ENCODE measurements around the gene LASP1NB.
"Not testable (repeated sequence)": the region's sequence is repeated elsewhere in the genome, so short reads cannot be mapped to it uniquely, and the experiment has no call there.

Gene LASP1NB

DNA sequence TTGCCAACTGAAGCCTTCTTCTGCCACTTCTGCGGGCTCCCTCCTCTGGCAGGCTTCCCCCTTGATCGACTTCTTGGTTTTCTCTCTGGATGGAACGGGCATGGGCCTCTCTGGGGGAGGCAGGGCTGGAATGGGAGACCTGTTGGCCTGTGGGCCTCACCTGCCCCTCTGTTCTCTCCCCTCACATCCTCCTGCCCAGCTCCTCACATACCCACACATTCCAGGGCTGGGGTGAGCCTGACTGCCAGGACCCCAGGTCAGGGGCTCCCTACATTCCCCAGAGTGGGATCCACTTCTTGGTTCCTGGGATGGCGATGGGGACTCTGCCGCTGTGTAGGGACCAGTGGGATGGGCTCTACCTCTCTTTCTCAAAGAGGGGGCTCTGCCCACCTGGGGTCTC is 6.5 kb upstream of the LASP1NB start:
- DNase-seq = no peak

DNA sequence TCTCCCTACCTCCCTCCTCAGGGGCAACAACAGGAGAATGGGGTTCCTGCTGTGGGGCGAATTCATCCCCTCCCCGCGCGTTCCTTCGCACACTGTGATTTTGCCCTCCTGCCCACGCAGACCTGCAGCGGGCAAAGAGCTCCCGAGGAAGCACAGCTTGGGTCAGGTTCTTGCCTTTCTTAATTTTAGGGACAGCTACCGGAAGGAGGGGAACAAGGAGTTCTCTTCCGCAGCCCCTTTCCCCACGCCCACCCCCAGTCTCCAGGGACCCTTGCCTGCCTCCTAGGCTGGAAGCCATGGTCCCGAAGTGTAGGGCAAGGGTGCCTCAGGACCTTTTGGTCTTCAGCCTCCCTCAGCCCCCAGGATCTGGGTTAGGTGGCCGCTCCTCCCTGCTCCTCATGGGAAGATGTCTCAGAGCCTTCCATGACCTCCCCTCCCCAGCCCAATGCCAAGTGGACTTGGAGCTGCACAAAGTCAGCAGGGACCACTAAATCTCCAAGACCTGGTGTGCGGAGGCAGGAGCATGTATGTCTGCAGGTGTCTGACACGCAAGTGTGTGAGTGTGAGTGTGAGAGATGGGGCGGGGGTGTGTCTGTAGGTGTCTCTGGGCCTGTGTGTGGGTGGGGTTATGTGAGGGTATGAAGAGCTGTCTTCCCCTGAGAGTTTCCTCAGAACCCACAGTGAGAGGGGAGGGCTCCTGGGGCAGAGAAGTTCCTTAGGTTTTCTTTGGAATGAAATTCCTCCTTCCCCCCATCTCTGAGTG is 5.9 kb upstream of the LASP1NB start:
- no peak for DNase-seq

DNA sequence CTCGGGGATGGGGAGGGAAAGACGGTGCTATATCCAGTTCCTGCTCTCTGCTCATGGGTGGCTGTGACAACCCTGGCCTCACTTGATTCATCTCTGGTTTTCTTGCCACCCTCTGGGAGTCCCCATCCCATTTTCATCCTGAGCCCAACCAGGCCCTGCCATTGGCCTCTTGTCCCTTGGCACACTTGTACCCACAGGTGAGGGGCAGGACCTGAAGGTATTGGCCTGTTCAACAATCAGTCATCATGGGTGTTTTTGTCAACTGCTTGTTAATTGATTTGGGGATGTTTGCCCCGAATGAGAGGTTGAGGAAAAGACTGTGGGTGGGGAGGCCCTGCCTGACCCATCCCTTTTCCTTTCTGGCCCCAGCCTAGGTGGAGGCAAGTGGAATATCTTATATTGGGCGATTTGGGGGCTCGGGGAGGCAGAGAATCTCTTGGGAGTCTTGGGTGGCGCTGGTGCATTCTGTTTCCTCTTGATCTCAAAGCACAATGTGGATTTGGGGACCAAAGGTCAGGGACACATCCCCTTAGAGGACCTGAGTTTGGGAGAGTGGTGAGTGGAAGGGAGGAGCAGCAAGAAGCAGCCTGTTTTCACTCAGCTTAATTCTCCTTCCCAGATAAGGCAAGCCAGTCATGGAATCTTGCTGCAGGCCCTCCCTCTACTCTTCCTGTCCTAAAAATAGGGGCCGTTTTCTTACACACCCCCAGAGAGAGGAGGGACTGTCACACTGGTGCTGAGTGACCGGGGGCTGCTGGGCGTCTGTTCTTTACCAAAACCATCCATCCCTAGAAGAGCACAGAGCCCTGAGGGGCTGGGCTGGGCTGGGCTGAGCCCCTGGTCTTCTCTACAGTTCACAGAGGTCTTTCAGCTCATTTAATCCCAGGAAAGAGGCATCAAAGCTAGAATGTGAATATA is 4.8 kb upstream of the LASP1NB start:
- DNase-seq = no peak

DNA sequence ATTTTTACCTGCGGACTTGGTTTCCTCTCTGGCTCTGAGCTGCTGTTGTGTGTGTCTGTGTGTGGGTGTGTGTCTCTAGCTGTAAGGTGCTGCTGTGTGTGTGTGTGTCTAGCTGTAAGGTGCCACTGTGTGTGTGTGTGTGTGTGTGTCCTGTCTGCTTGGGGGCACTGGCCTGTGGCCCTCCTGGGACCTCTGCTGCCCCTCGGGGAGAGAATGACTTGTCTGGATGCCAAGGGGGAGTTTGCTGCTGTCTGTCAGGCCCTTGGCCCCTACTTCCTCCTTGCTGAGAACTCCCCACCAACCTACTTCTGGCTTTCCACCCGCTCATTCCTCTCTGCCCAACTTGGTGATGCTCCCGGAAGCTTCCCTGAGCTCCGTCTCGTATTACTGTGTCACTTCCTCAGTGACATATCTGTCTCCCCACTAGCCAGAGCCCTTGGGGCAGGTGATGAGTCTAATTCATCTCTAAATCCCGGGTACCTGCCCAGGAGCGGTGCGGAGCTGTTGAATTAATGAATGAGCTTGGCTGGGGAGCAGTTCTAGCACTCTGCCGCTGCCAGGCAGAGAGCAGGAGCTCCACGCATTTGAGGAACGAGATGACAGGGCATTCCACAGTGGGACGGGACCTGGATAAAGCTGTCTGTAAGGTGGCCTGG is 3.5 kb upstream of the LASP1NB start:
- DNase-seq = peak; percentile 42 to 56

DNA sequence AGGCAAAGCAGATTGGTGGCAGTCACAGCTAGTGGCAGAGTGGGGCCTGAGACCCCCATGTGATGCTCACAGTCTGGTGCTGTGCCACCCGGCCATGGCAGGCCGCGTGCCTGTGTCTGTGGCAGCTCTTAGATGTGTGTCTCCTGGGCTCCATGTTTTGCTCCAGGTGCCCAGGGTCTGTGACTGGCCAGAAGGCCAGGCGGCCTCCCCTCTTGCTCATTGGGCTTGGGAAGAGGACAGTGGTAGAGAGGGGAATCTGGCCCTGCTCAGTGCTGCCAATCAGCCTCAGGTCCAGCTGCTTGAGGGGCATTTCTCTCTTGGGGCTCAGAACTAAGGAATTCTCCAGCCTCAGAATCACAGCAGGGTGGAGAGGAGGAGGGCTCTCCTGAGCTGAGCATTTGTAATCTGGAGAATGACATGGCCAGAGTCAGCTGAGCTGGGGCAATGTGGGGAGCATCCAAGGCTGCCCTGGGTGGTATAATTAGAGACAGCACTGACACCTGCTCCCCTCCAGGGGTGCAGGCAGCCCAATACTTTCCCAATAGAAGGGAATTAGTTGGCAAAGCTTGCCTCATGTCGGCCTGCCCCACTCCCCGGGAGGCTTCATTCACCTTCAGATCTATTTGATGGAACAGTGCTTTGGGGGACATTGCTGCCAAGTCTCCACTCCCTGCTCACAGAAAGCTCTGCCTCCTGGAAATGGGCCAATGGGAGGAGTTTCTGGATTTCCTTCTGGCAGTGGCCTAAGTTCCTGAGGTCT is 2.7 kb upstream of the LASP1NB start:
- no peak for DNase-seq

DNA sequence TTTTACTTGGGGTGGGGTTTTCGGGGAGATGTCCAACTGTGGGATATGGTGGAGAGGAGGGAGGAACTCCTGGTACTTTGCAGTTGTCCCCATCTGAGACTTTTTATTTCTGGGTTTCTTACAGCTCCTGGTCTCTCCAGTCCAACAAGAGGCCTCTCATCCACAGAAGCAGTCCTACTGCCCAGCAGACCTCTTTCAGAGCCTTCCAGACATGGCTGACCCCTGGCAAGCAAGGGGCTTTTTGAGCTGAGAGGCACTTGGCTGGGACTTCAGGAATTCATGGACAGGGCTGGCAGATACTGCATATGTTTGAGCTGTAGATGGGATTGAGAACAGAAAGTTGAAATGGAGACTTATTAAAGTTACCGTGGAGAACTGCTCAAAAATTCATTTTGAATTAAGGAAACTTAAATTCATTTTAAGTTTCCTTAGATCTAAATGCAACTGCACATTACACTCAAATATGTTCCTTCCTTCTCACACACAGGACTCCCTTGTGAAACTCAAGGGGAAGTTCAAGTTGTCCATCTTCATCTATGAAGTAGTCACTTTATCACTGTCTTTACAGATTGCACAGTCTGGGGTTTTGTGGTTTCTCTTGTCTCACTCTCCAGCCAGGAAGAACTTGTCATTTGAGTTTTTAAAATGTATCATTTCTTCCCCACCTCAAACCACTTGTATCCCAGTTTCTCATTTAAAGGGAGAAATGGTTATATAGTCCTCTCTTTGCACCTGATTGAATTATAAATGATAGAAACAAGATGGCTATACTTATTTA is 1.1 kb downstream of the LASP1NB start:
- peak; percentile 78 to 85 for DNase-seq

DNA sequence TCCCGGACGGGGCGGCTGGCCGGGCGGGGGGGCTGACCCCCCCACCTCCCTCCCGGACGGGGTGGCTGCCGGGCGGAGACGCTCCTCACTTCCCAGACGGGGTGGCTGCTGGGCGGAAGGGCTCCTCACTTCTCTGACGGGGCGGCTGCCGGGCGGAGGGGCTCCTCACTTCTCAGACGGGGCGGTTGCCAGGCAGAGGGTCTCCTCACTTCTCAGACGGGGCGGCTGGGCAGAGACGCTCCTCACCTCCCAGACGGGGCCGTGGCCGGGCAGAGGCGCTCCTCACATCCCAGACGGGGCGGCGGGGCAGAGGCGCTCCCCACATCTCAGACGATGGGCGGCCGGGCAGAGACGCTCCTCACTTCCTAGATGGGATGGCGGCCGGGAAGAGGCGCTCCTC is 5.4 kb downstream of the LASP1NB start:
- not testable (repeated sequence) for DNase-seq

DNA sequence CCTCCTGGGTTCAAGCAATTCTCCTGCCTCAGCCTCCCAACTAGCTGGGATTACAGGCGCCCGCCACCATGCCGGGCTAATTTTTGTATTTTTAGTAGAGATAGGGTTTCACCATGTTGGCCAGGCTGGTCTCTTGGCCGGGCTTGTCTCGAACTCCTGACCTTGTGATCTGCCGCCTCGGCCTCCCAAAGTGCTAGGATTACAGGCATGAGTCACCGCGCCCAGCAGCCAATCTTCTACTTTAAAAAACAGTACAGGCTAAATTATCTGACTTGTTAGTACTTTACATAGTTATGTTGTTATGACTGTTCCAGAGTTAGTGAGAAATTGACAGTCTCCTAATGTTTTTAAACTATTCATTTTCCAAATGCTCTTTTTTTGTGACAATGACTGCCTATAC is 8.5 kb downstream of the LASP1NB start:
- not testable (repeated sequence) for DNase-seq

DNA sequence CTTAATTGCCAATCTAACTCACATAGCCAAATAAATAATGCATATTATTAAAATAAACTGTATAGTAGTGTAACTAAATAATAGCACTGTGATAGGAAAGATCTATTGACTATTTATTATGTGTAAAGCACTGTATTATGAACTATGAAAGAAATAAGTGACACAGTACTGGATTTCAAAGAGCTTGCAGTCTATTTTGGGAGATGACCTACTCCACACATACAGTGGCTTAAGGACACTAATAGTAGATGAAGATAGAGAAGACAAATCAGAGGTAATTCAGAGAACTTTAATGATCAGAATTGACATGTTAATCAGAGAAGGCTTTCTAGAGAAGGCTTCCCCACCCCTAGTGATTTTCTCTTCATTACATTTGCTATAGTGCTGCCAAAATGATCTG is 14.6 kb downstream of the LASP1NB start:
- DNase-seq = no peak

DNA sequence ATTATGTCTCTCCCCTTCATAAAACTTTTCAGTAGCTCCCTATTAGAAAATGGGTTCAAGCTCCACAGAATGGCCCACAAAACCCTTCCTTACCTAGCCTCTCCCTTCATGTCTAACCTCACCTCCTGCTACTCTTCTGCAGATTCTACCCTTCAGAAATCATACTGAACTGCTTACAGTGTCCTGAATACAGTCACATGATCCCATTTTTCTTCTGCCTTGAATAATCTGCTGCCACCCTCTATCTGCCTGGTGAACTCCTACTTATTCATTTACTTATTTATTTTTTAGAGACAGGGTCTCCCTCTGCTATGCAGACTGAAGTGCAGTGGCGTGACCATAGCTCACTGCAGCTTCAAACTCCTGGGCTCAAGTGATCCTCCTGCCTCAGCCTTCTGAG is 15.0 kb downstream of the LASP1NB start:
- no peak for DNase-seq

DNA sequence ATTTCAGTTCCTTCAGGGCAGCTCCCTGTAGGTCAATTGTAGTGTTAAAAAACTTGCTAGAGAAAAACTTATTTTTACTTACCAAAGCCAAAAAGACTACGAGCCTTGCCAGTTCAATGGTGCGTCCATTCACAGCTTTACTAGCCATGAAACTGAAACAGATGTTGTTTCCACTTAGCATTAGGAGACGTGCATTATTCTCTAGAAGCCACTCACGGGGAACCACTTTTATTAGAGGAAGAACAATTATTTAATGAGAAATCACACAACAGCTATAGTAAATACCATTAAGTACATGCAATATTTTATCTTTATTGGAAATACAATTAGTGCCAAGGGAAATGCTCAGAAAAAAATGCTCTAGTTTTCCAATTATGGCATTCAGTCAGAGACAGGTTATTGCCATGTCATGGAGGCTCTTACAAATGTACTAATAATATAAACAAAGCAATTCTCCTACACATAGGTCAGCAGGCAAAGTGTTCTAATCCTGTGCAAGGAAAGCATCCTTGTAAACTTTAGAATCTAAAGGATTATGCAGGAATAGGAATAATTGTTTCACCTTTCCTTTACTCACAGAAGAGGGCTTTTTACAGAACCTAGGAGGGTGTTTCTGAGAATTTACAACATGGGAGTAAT is 17.4 kb downstream of the LASP1NB start:
- DNase-seq = no peak

DNA sequence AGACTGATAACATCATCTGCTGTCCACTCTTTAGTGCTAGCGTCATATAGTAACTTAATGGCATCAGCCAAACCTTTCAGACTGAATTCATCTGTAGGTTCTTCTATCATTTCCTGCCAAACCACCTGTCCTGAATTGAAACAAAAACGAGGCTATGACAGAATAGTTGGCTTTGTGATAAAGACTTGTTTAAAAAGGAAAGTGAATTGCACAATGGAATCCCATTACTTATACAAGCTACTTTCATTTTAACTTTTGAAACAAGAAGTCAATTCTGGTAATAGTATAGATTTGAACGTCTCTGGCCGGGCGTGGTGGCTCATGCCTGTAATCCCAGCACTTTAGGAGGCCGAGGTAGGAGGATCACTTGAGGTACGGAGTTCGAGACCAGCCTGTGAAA is 18.2 kb downstream of the LASP1NB start:
- peak; percentile 9 to 40 for DNase-seq

DNA sequence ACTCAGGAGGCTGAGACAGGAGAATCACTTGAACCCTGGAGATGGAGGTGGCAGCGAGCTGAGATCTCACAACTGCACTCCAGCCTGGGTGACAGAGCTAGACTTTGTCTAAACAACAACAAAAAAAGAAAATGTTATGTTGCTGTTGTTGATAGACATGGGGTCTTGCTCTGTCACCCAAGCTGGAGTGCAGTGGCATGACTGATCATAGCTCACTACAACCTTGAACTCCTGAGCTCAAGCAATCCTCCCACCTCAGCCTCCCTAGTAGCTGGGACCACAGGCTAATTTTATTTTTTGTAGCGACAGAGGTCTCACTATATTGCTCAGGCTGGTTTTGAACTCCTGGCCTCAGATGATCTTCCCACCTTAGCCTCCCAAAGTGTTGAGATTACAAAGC is 21.8 kb downstream of the LASP1NB start:
- no peak for DNase-seq

DNA sequence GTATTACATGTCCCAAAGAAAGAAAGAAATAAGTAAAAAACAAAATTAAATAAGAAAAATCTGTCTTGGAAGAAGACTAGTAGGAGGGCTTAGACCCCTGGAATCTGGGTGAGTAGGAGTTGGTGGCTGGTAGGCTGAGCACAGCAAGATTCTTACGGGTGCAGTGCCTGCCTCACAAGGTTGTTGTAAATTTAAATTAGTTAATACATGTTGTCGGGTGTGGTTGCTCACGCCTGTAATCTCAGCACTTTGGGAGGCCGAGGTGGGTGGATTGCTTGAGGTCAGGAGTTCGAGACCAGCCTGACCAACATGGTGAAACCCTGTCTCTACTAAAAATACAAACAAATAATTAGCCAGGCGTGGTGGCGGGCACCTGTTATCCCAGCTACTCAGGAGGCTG is 28.4 kb downstream of the LASP1NB start:
- DNase-seq = not testable (repeated sequence)

DNA sequence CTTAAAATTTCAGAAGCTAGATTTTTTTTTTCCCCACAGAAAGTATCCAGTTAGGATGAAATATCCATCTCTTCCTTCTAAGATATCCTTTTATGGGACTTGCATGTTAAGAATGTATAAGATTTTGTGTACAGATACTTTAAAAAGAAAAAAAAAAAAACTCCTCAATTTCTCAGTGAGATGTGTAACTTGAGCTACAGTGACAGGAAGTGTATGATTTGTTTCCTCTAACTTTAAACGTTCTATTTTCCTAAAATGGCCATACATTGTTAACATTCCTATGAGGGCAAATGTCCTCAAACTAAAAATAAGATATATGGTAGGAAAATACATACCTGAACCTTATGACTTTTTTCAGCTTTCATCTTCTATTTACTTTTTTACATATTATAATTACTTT is 32.9 kb downstream of the LASP1NB start:
- DNase-seq = no peak

DNA sequence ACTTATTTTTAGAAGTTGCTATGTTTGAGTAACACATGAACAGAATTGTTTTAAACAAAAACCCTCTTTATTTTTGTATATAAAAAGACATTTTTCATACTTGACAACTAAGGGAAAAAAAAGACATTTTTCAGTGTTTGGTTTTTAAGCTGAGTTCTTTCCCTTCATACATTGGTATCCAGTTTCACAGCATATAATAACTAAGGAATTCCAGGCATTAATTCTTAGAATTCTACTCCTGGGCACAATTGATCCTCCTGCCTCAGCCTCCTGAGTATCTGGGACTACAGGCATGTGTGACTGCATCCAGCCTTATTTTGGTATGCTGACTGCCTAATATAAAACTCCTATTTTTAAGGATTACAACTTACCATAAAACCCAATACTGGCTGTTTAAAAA is 33.3 kb downstream of the LASP1NB start:
- no peak for DNase-seq

DNA sequence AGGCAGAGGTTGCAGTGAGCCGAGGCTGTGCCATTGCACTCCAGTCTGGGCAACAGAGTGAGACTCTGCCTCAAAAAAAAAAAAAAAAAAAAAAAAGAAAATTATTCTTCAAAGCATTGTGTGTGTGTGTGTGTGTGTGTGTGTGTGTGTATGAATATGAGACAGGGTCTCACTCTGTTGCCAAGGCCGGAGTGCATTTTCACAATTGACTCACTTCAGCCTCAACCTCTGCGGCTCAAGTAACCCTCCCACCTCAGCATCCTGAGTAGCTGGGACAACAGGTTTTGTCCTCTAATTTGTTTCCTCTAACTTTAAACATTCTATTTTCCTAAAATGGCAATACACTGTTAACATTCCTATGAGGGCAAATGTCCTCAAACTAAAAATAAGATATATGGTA is 34.1 kb downstream of the LASP1NB start:
- no peak for DNase-seq

DNA sequence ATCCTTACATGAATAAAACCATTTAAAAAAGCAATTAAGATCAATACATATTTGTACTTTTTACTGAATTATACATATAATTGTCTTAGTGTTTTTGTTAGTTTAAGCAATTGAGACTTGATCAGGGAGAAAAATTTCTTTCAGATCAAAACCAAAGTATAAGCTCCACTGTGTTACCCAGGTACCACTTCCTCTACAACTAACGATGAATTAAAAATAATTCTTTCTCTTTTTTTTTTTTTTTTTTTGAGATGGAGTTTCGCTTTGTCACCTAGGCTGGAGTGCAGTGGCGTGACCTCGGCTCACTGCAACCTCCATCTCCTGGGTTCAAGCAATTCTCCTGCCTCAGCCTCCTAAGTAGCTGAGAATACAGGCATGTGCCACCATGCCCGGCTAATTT is 35.0 kb downstream of the LASP1NB start:
- DNase-seq = no peak

DNA sequence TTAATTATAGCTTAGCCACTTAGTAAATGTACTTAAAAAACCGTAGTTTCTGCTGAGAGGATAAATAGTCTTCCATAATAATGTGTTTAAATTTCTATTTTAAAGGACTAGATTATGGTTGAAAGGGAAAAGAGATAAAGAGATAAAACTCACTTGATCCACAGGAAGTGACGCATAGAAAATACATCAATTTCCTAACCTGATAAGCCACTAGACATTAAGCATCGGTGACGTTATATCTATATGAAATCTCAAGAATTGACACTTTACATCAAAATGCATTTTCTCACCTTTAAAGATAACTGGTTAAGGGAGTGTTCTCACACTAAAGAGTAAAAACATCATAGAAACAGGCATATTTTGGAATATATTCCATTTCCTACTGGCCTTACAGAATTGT is 36.0 kb downstream of the LASP1NB start:
- no peak for DNase-seq

DNA sequence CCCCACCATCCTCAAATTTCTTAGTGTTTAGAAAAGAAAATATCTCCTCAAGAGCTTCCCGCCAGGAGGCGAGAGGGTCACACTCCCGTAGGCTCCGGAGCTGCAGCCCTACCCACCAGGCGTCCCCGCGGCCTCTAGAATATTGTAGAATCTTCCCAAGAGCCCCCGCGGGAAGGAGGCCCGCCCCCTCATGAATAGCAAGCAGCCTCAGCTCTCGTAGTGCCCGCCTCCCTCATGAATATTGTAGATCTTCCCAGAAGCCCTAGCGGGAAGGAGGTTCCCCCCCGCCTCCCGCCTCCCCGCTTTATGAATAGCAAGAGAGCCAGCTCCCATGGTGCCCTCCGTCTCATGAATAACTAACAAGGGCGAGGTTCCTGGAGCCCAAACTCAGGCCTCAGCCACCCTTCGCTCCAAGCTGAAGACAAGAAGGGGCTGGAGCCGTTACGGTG is 41.9 kb downstream of the LASP1NB start, which contains the start of gene FBXO47:
Gene FBXO47 (minus strand): TSS at position 114 of the 449 bp plus-strand sequence. CDS start 4,378 bp downstream, outside the sequence.
- DNase-seq = peak; percentile 78 to 88

DNA sequence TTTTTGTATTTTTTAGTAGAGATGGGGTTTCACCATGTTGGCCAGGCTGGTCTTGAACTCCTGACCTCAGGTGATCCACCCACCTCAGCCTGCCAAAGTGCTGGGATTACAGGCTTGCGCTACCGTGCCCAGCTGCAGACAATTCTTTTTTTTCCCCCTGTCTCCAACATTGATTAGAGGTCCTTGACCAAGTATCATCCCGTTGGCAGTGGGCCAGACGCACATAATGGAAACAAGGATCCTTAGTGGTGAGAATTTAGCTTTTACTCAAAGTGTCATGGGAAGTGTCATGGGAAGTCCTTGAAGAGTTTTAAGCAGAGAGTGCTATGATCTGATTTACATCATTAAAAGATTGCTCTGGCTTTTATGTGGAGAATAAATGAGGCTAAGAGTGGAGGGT is 43.9 kb downstream of the LASP1NB start:
- no peak for DNase-seq

Measured in inflammatory macrophage treated with lipopolysaccharide for 1 hour (primary cell).